CD14-positive monocyte (primary cell): ENCODE data around the gene KITLG. TPM values are rescaled to one million over a fixed set of nuclear protein-coding genes. Genes with fewer than 3 reads are reported as not detected.

Experiments used
- DNase-seq, 3 donors: peaks; one replicate each; pipeline ENCODE4 v3.0.0-alpha.2; 2011 to 2022
- H2AFZ ChIP-seq: 2 replicates; pipeline ENCODE4 v1.6.0; 2012; ENCODE audit warnings: mild to moderate bottlenecking, low read depth, low read length, inconsistent platforms; ENCODE audit not compliant: insufficient read depth, poor library complexity, severe bottlenecking
- H3K27ac ChIP-seq, 2 donors: 1 replicate in 1 of 2; 2 replicates in 1 of 2; pipeline ENCODE4 v1.5.1; 2012 to 2013; ENCODE audit warnings: low read length in 2 of 2, control low read depth in 1 of 2, inconsistent platforms in 1 of 2, low read depth in 1 of 2, mild to moderate bottlenecking in 1 of 2
- H3K27me3 ChIP-seq, 2 donors: one replicate each; pipeline versions ENCODE4 v1.6.0 to v1.6.1; 2011 to 2013; ENCODE audit warnings: low read length in 2 of 2; ENCODE audit not compliant: control insufficient read depth in 2 of 2, insufficient read depth in 2 of 2
- H3K36me3 ChIP-seq, 2 donors: replicated peaks in 1 of 2; 1 replicate in 1 of 2; 2 replicates in 1 of 2; pipeline versions ENCODE4 v1.5.1 to v1.6.1; 2012 to 2013; ENCODE audit warnings: low read length in 2 of 2, control low read depth in 1 of 2, inconsistent platforms in 1 of 2, mild to moderate bottlenecking in 1 of 2; ENCODE audit not compliant: insufficient read depth in 2 of 2, control insufficient read depth in 1 of 2
- H3K4me1 ChIP-seq, 2 donors: 1 replicate in 1 of 2; 2 replicates in 1 of 2; pipeline versions ENCODE4 v1.5.1 to v1.6.1; 2012 to 2013; ENCODE audit warnings: low read length in 2 of 2, control low read depth in 1 of 2, inconsistent platforms in 1 of 2, mild to moderate bottlenecking in 1 of 2, moderate library complexity in 1 of 2; ENCODE audit not compliant: insufficient read depth in 2 of 2, control insufficient read depth in 1 of 2
- H3K4me2 ChIP-seq: replicated peaks from 2 replicates; pipeline ENCODE3; 2012; ENCODE audit warnings: low read length, moderate library complexity, mild to moderate bottlenecking; ENCODE audit not compliant: poor library complexity, severe bottlenecking; ENCODE audit errors: extremely low read depth
- H3K4me3 ChIP-seq, 3 experiments: fragments of 200-600 bp in 1 of 3; sonication (generic) in 1 of 3; replicated peaks in 1 of 3; 1 replicate in 2 of 3; 2 replicates in 1 of 3; pipeline ENCODE4 v1.5.1; 2011 to 2013; ENCODE audit warnings: low read length in 3 of 3, mild to moderate bottlenecking in 3 of 3, control low read depth in 2 of 3, low read depth in 2 of 3, inconsistent platforms in 1 of 3, moderate library complexity in 1 of 3
- H3K79me2 ChIP-seq: 2 replicates; pipeline ENCODE4 v1.6.0; 2012; ENCODE audit warnings: mild to moderate bottlenecking, control low read depth, inconsistent platforms, low read length, moderate library complexity; ENCODE audit not compliant: insufficient read depth
- H3K9ac ChIP-seq: 2 replicates; pipeline ENCODE4 v1.6.0; 2017; ENCODE audit warnings: low read length, mild to moderate bottlenecking; ENCODE audit not compliant: insufficient read depth, poor library complexity, severe bottlenecking
- H3K9me3 ChIP-seq, 2 donors: replicated peaks in 1 of 2; 1 replicate in 1 of 2; 2 replicates in 1 of 2; pipeline versions ENCODE4 v1.5.1 to v1.6.1; 2012 to 2013; ENCODE audit warnings: low read length in 2 of 2, control low read depth in 1 of 2; ENCODE audit not compliant: control insufficient read depth in 1 of 2, insufficient read depth in 1 of 2
- H4K20me1 ChIP-seq: 2 replicates; pipeline ENCODE4 v1.6.0; 2012; ENCODE audit warnings: mild to moderate bottlenecking, low read length, control low read depth, moderate library complexity; ENCODE audit not compliant: insufficient read depth
- H3K27ac Mint-ChIP-seq, 7 donors: one replicate each; pipeline ENCODE4 v1.8.0; 2020; ENCODE audit warnings: mild to moderate bottlenecking in 7 of 7, mixed read lengths in 7 of 7, moderate library complexity in 6 of 7, inconsistent platforms in 2 of 7
- H3K27me3 Mint-ChIP-seq, 3 donors: one replicate each; pipeline ENCODE4 v1.8.0; 2021 to 2022; ENCODE audit warnings: low read depth in 3 of 3, mild to moderate bottlenecking in 3 of 3, mixed read lengths in 3 of 3, moderate library complexity in 3 of 3, inconsistent platforms in 1 of 3
- H3K36me3 Mint-ChIP-seq, 2 donors: one replicate each; pipeline ENCODE4 v1.8.0; 2020; ENCODE audit warnings: mixed read lengths in 2 of 2, inconsistent platforms in 1 of 2, mild to moderate bottlenecking in 1 of 2
- H3K4me1 Mint-ChIP-seq: one replicate; pipeline ENCODE4 v1.8.0; 2020; ENCODE audit warnings: mild to moderate bottlenecking, mixed read lengths
- H3K4me3 Mint-ChIP-seq, 2 donors: one replicate each; pipeline ENCODE4 v1.8.0; 2020; ENCODE audit warnings: mild to moderate bottlenecking in 2 of 2, mixed read lengths in 2 of 2, moderate library complexity in 1 of 2
- H3K9me3 Mint-ChIP-seq, 7 donors: one replicate each; pipeline ENCODE4 v1.8.0; 2020 to 2022; ENCODE audit warnings: mixed read lengths in 7 of 7, mild to moderate bottlenecking in 6 of 7, moderate library complexity in 6 of 7, inconsistent platforms in 2 of 7
- WGBS: methylation state at CpG from one replicate; pipeline ENCODE4 v1.1.5; 2013; ENCODE audit warnings: missing lambda C conversion rate; ENCODE audit not compliant: insufficient coverage; 5-methylcytosine and 5-hydroxymethylcytosine counted together
- intact Hi-C, 2 donors: fragments of 100-400 bp; cut with micrococcal nuclease; formaldehyde crosslinking; loops; one replicate each; pipeline versions ENCODE4 v1.15.0 to v1.15.1; 2023
- polyA plus RNA-seq, 3 donors: library from polyadenylated mRNA; depleted of rRNA in 1 of 3; unstranded in 2 of 3; stranded (reverse) in 1 of 3; fragments of 300-500 nt in 2 of 3; fragments of >200 nt in 1 of 3; fragmentation: Illumina TruSeq in 2 of 3; gene quantifications; 1 replicate in 2 of 3; 2 replicates in 1 of 3; pipeline ENCODE4 v1.2.3, GENCODE V29; 2012 to 2021
- TF ChIP-seq, protein P1 (sequence below): fragments of 200-600 bp; IDR thresholded peaks from one replicate; pipeline ENCODE4 v1.8.0; 2022; ENCODE audit warnings: antibody characterized with exemption, mild to moderate bottlenecking

Gene KITLG
- polyA plus RNA-seq, 3 donors, result 0.03 to 0.07 TPM; not detected in 1

DNA sequence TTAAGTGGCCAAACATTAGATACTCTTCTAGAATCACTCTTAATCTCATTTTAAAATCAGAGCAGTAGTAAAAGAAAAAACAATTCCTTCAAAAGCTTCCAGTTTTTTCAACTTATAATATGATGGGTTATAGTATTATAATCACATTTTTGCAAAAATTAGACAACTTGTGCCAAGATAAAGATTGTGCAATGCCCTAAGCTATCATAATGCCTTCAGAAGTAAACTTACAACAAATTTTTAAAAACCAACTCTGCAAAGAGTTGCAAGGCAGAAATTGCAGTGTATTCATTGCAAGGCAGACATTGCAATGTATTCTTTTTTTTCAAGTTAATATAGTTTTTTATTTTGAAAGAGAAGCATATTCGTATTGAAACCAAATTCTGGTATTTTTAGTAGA lies 47.2 kb upstream of the KITLG start:
- Histone ChIP-seq H3K9ac (no peak overlapping the region), H4K20me1 (no peaks in the 10 kb centered on the region), H3K4me3 (no peak overlapping the region), H3K36me3 (no peaks in the 10 kb centered on the region), H3K27ac (no peak overlapping the region), H3K9me3 (no peaks in the 10 kb centered on the region), H3K27me3 (peaks cover 2 to 7% of the 10 kb centered on the region in 2 donors), H3K79me2 (no peaks in the 10 kb centered on the region), H3K4me1 (no peaks in the 10 kb centered on the region), H2AFZ (no peak overlapping the region), H3K4me2 (no peak overlapping the region)
- intact Hi-C loops, result no loop called here
- Mint-ChIP-seq H3K27me3 (peaks cover 6 to 12% (median 9%) of the 10 kb centered on the region in 3 donors), H3K27ac (peak overlapping the region in 1 of 7 donors; percentile 61), H3K4me3 (no peak overlapping the region), H3K9me3 (no peaks in the 10 kb centered on the region), H3K36me3 (no peaks in the 10 kb centered on the region), H3K4me1 (peaks cover 4% of the 10 kb centered on the region)
- 75% methylated on average over 1 of the region's 1 CpG for WGBS
- TF ChIP-seq, protein P1, sequence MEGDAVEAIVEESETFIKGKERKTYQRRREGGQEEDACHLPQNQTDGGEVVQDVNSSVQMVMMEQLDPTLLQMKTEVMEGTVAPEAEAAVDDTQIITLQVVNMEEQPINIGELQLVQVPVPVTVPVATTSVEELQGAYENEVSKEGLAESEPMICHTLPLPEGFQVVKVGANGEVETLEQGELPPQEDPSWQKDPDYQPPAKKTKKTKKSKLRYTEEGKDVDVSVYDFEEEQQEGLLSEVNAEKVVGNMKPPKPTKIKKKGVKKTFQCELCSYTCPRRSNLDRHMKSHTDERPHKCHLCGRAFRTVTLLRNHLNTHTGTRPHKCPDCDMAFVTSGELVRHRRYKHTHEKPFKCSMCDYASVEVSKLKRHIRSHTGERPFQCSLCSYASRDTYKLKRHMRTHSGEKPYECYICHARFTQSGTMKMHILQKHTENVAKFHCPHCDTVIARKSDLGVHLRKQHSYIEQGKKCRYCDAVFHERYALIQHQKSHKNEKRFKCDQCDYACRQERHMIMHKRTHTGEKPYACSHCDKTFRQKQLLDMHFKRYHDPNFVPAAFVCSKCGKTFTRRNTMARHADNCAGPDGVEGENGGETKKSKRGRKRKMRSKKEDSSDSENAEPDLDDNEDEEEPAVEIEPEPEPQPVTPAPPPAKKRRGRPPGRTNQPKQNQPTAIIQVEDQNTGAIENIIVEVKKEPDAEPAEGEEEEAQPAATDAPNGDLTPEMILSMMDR, result no peak
- DNase-seq, result no peak

DNA sequence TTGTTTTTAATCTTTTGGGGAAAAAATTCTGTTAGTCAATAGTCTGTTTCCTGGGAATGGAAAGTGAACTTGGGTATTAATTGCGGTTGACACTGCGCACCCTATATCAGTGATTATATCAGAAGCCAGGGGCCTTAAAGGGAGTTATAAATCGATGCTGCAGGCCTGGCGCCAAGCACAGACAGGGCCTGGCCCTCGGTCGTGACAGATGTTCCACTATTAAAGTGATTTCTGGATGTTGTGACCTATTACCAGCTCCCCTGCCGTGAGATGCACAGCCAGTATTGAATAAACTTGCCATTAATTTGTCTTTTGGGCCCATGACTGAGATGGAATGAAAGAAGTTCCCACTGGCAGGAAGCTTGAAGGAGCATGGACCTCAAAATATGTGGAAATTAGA lies 45.1 kb upstream of the KITLG start:
- DNase-seq, result no peak
- Histone ChIP-seq H3K4me3 (no peak overlapping the region), H3K9ac (no peak overlapping the region), H4K20me1 (no peaks in the 10 kb centered on the region), H3K4me2 (no peak overlapping the region), H3K4me1 (no peaks in the 10 kb centered on the region), H3K9me3 (peaks cover 0 to 3% of the 10 kb centered on the region in 2 donors), H3K27me3 (peaks cover 2 to 7% of the 10 kb centered on the region in 2 donors), H3K36me3 (no peaks in the 10 kb centered on the region), H3K27ac (no peak overlapping the region), H2AFZ (no peak overlapping the region), H3K79me2 (no peaks in the 10 kb centered on the region)
- Mint-ChIP-seq H3K27me3 (peaks cover 2 to 11% (median 7%) of the 10 kb centered on the region in 3 donors), H3K9me3 (peaks cover 0 to 4% (median 0%) of the 10 kb centered on the region in 7 donors), H3K4me3 (no peak overlapping the region), H3K4me1 (peaks cover 4% of the 10 kb centered on the region), H3K27ac (no peak overlapping the region), H3K36me3 (no peaks in the 10 kb centered on the region)
- intact Hi-C loops, result no loop called here
- WGBS, result 91% methylated on average over 7 of the region's 7 CpGs
- TF ChIP-seq, protein P1, result no peak
